ENCODE results near the gene CENPU.

The CENPU gene

GRCh38 chr4:184706453-184706852, 27.4 kb downstream of the CENPU start:
- no peak for DNase-seq (ENCODE audit: low read depth)

- DNase-seq (ENCODE audit: low read depth) = no peak
These were observed 28.2 kb downstream of the CENPU start for GRCh38 chr4:184705692-184706091.

GRCh38 chr4:184702114-184702513, 31.8 kb downstream of the CENPU start:
- DNase-seq (ENCODE audit: low read depth) = no peak

DNA sequence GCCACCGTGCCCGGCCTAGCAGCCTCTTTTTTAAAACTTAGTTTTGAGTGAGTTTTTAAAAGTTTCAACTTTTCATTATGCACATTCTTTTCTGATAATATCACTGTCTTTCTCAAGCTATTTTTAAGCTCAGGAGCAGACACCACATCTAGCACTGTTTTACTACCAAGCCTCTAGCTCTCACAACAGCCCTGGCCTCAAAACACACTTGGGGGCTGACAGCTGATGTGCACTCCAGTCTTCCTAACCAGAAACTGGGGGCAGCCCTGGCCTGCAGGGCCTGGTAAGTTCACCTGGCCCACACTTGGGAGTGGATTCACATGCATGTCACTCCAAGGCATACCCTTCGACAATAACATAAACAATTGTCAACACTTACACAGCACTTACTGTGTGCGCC, 34.0 kb downstream of the CENPU start:
- DNase-seq (ENCODE audit: low read depth) = no peak

DNA sequence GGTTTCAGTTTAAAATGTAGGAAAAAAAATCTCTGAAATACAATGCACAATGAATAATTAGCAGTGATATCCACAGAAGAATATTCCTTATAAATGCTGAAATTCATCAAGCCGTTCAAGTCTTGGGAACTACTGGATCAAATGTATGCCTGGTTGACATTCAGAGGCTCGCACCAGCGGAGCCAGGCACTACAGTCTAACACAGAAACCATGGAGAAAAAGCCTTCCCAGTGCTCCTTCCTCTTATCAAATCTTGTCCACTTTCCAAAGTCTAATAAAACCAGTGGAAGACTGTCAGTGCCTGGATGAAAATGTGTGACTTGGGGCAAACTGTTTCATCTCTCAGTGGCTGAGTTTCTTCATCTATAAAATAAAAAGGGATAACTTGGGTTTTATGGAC, 35.9 kb downstream of the CENPU start:
- DNase-seq (ENCODE audit: low read depth) = no peak

DNA sequence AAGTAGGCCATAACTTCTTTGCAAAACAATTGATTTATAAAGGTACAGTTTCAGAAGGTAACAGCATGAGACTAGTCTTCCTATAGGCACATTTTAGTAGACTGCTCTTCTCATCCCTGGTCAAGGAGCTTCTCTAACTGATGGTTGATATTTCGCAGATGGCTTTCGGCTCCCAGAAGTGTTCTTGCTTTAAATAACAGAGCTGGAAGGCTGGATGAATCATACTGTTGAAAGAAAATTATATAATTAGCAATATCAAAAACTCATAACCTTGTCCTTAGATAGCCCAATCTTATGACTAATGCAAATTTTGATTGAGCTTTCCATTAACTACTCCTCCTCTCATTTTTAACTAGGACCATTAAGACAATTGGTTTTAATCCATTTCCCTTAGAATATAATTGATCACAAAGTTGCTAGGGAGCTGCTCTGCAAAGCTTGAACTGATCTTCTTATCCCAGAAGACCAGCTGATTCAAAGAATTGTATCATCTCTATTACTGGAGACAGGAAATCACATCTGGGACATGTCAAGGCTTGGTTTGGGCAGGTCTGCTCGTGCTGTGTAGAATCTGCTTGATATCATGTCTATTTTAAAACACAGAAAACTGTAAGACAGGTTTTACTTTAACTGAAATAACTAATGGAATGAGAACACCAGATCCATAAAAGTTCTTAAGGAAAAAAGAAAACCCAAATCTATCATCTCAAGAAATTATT, 38.6 kb downstream of the CENPU start:
- DNase-seq (ENCODE audit: low read depth) = no peak

GRCh38 chr4:184694412-184694956, 39.4 kb downstream of the CENPU start:
- no peak for DNase-seq (ENCODE audit: low read depth)

DNA sequence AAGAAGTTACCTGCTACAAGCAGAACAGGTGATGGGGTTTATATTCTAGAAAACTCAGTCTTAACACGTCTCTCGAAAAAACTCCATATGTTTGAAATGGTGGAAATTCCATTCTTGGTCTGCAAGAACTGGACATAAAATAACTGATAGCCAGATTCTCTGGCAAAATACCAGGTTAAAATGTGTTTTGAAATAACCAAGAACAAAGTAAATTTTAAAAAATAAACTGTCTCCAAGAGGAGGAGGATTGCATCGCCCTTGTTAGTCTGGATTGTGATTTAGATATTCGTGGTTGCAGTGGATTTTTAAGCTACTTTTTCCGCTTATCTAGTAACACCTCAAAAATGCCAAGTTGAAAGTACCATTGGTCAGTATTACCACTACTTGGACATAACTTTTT, 40.8 kb downstream of the CENPU start:
- no peak for DNase-seq (ENCODE audit: low read depth)

- DNase-seq (ENCODE audit: low read depth) = no peak
These were observed 44.2 kb downstream of the CENPU start for GRCh38 chr4:184689681-184690080.

DNA sequence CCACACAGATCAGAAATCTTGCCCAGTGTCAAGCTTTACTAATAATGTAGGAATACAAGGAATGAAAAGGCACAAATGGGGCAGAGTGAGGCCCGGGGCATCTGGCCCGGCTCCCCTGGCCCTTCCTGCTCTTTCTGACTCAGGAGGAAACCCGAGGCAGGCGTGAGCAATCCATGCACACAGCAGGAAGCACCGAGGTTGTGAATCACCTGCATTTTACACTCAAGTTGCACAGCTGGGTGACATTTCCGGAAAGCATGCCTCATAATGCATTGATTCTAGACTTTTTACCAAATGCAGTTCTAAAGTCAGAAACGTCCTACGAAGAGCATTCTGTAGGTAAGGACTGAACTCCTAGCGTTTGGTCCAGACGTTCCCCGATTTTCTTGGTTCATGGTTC, 45.4 kb downstream of the CENPU start:
- DNase-seq (ENCODE audit: low read depth) = peak; percentile 87

DNA sequence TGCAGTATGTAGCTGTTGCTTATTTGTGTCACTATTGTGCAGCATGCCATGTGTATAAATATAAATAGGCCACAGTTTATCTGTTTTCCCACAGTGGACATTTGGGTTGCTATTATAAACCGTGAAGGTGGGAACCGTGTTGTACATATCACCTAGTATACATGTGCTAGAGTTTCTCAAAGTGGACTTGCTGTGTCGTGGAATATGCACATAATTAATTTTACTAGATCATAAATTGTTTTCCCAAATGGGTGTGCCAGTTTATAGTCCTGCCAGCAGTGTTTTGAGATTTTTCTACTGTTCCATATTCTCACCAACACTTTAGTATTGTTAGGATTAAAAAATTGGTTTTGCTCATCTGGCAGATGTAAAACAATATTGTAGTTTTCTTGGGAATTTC, 45.9 kb downstream of the CENPU start:
- no peak for DNase-seq (ENCODE audit: low read depth)

DNA sequence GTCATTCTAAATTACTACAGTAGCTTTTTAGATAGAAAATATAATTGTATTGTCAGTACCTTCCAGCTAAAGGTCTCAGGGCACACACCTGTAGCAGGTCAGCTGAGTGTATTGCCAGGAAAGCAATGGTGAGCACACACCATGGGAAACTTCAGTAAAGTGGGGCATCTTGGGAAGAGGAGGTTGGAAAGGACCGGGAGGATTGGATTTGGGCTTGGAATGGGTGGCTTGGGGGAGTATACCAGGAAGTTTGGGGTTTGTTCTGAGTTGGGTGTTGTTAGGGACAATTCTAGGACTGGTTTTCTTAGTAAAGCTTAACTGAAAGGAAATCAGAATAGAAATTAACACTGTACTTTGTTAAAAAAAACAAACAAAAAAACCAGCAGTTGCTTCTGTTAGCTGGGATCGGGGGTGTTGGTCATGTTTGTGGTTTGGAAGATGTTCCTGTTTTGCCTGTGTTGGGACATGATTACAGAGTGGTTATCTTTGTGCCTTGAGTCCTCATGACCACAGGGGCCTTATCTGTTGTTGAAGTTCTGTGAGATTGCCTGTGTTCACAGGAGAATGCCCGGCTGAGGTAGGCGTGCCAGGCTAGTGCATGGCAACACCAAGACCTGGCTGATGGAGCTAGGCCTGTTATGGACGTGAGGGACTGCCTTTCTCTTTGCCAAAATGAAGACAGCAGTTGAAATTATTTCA, 49.3 kb downstream of the CENPU start:
- DNase-seq (ENCODE audit: low read depth) = no peak

DNA sequence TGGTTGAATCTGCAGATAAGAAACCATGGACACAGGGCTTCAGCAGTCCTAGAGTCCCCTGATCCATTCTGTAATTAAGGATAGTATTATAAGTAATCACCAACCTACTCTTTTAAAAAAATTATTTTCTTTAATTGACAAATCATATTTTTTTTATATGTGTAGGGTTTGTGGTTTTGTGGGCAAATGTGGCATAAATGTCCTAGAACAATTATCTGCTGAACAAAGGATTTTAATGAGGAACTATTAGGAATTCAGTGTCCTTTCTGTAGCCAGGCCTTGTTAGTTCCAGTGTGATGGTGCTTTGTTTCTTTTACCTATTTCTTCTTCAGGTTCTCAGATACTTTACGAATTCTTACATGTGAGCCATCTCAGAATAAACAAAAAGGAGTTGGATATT, 52.0 kb downstream of the CENPU start:
- DNase-seq (ENCODE audit: low read depth) = no peak

GRCh38 chr4:184680698-184681097, 53.2 kb downstream of the CENPU start:
- DNase-seq (ENCODE audit: low read depth) = no peak

DNA sequence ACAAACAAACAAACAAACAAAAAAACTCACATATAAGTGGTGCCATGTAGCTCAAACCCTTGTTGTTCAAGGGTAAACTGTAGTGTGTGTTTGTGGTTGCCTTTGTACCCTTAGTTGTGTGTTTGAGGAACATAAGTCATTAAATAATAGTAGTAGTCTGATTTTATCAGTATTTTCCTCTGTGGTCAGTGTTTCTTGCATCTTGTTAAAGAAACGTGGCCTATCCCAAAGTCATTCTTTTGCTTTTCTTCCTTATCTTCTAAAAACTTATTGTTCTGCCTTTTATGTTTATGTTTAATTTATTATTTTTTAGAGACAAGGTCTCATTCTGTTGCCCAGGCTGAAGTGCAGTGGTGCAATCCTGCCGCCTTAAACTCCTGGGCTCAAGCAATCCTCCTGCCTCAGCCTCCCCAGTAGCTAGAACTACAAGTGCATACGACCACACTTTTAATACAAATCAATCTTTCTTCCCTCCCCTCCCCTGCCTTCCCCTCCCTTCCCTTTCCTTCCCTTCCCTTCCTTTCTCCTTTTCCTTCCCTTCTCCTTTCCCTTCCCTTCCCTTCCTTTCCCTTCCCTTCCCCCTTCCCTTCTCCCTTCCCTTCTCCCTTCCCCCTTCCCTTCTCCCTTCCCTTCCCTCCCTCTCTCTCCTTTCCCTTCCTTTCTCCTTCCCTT, 57.9 kb downstream of the CENPU start:
- no peak for DNase-seq (ENCODE audit: low read depth)

DNA sequence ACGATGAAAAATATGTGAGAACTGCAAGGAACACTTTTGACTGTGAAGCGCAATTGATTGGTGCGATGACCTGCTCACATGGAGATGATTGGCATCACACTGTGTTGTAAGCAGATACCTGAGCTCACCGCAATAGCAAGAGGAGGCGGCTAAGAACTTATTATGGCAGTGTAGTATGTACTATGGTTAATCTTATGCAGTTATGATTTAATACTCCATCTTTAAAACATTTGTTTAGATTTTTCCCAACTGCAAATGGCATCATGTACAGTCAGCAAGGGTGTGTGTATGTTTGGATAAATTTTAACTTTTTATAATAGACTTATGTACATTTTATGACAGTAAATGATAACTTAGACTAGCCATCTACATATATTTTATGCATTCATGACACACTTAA, 58.9 kb downstream of the CENPU start:
- no peak for DNase-seq (ENCODE audit: low read depth)

- no peak for DNase-seq (ENCODE audit: low read depth)
These were observed 59.9 kb downstream of the CENPU start for GRCh38 chr4:184674011-184674410.

DNA sequence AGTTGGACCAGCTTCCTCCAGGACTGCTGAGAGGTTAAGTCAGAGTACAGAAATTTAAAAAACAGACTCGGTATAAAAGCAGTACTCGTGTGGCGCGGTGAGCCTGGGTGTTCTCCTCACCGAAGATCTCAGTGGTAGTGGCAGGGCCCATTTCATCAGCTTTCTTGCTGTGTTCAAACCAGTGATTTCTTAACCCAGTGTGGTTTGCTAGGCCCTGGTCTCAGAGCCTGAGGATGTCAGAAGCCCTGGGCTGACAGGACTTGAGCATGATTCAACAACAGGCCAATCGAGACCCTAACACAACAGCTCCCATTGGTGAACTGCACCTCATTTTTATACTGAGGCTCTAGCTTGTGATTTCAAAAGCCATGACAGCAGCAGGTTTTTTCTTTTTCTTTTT, 61.2 kb downstream of the CENPU start:
- no peak for DNase-seq (ENCODE audit: low read depth)

DNA sequence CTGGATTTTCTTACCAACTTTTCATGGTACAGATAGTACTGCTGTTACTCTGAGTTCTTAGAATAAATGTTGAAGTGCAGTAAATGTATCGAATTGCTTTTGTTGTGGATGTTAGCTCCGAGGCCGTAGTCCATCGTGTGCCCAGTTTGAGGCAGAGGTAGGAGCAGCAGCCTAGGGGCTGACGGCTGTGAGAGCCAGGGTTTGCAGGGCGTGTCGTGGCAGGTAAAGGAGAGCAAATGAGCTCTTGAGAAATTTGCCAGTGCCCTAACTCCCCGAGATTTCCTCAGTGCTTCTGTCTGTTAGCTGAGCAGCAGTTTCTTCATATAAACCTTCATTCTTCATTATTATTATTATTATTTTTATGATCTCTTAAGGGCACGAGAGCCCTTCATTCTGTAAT, 62.8 kb downstream of the CENPU start:
- no peak for DNase-seq (ENCODE audit: low read depth)

DNA sequence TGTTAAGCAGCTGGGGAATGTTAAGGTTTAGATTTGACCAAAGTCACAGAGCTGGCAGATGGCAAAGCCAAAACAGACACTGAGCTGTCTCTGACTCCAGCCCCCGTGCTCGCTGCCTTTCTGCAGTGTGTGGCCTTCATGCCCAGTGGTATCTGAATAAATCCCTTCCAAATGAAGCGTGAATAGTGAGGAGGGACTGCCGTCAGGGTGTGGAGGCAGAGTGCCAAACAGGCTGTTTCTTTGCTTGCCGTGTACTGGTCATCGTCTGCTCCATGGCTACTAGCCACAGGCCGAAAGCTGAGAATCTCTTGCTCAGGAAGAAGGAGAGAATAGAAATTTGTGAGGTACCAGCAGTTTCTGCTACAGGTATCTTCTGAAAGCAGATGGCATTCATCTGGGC, 64.6 kb downstream of the CENPU start:
- DNase-seq (ENCODE audit: low read depth) = no peak

DNA sequence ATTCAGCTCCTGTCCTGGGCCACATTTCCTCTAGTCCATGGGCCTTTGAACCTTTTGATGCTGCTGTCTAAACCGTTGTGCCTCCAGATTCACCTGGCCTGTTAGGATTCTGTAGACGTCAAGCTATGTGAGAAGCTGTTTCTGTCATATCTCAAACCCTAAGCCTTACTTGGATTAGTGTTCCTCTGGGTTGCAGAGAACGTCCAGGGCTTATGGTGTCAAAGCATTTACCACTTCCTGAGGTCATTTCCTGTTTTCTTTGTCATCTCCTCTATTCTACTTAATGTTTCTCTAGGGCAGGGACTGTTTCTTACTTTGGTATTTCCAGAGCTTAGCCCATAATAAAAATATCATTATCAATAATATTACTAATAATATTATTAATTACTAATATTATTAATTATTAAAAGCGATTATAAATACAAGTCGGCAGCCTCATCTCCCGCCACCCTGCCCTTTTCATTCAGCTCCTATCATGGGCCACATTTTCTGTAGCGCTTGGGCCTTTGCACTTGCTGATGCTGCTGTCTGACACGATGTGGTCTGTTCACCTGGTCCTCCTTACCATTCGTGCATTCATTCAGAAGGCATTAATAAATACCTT, 65.3 kb downstream of the CENPU start:
- DNase-seq (ENCODE audit: low read depth) = no peak

- DNase-seq (ENCODE audit: low read depth) = no peak
These were observed 65.8 kb downstream of the CENPU start for GRCh38 chr4:184668096-184668495.

DNA sequence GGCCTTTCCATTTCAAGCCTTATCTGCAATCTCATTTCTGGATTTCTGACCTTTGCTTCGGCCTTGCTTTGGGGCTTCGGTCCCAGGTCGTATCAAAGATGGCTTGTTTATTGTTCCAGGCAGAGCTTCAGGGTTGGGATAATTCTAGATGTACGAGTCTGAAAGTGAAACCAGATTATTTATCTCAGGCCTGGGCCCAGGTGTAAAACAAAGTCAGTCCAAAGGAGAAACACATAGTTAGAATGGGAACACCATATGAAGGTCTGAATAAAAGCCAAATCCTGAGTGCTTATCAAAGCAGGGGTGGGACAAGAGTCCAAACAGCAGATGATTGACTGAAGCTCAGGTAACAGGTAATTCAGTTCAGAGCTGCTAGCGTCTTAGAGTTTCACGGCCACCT, 67.2 kb downstream of the CENPU start:
- DNase-seq (ENCODE audit: low read depth) = no peak

All from non-pigmented ciliary epithelial cell (primary cell).